SK-MEL-5 (cell line): ENCODE data around the gene PDIA6. TPM values are rescaled to one million over a fixed set of nuclear protein-coding genes. Genes with fewer than 3 reads are reported as not detected.
A peak's percentile ranks its signal among the peaks of the same experiment; 100 is the strongest.

Experiments used
- DNase-seq: peaks from one replicate; pipeline ENCODE4 v3.0.0-alpha.2; 2016; ENCODE audit warnings: low read depth, low spot score
- in situ Hi-C: cut with HindIII; loops from 2 replicates; pipeline ENCODE4 v1.10.0; 2016; ENCODE audit warnings: low sequenced_read_pairs, high pct_unique_total_duplicates, low pct_unique_long_range_greater_than_20kb
- polyA plus RNA-seq, 2 experiments: library from polyadenylated mRNA; depleted of rRNA; stranded (reverse); fragments of >200 nt; gene quantifications; 2 replicates each; pipeline ENCODE4 v1.2.3, GENCODE V29; 2015
- total RNA-seq: library from RNA; depleted of rRNA; stranded (reverse); fragments of >200 nt; shearing (Covaris generic); gene quantifications from 2 replicates; pipeline ENCODE4 v1.2.3, GENCODE V29; 2014; rRNA removed

Gene PDIA6, protein sequence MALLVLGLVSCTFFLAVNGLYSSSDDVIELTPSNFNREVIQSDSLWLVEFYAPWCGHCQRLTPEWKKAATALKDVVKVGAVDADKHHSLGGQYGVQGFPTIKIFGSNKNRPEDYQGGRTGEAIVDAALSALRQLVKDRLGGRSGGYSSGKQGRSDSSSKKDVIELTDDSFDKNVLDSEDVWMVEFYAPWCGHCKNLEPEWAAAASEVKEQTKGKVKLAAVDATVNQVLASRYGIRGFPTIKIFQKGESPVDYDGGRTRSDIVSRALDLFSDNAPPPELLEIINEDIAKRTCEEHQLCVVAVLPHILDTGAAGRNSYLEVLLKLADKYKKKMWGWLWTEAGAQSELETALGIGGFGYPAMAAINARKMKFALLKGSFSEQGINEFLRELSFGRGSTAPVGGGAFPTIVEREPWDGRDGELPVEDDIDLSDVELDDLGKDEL
- total RNA-seq: 771 and 813 TPM in 2 replicates
- polyA plus RNA-seq (2015; cell fraction: cytosol; rRNA removed): 624 and 644 TPM in 2 replicates
- polyA plus RNA-seq (2015; cell fraction: nucleus; rRNA removed): 73.7 and 90.8 TPM in 2 replicates

DNA sequence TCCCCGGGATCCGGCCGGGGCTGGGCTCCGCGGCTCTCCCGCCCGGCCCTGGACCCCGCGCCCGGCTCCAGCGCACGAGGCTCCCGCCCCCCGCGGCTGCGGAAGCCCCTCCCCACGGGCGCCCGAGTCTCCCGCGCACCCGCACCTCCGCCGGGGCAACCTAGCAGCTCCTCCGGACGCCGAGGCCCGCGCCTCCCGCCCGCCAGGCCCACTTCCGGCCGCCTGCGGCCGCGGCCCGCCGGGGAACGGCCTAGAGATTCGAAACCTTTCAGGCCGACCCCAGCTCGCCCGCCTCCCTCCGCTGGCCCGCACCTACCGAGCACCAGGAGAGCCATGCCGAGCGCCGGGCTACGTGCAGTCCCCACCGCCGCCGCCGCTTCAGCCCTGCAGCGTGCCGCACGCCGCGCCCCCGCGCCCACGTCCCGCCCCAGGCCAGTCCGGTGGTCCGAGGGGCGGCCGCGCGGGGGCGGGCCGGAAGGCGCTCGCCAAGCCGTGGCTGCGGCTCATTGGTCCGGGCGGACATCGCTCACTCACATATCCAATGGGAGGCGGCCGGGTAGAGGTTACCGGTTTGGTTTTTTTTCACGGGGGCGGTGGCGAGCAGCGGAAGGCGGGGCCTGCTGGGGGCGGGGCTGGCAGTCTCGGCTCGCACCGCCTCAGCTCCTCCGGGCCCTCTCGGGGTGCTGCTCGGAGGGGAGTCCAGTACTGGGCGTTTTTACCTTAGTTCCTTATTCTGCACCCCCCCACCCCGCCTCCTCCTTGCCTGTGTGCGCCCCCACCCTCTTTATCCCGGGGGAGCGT lies at the start of gene PDIA6:
Gene PDIA6, minus strand, starts transcription at position 424 of the 801 bp plus-strand sequence. Its CDS starts 89 bp downstream, at position 335.
- DNase-seq: peak; percentile 98
- in situ Hi-C loops: no loop called here

DNA sequence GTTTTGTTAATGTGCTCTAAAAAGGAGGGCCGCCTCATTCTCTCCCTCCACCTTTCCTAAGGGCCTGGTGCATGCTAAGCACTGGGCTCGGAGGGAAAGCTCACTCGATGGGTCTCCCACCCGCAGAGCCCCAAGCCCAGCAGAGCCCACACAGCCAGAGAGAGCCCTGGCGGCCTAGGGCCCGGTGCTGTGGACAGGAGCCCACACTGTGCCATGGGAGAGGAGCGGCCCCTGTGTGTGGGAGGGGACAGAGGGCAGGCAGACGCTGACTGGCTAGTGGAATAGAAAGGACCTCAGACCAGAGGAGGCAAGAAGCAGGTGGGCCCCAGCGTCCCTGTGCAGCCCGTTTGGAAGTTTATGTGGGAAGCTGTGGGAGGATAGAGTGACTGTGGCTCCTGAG lies 49.7 kb upstream of the PDIA6 start:
- in situ Hi-C loops: no loop called here

DNA sequence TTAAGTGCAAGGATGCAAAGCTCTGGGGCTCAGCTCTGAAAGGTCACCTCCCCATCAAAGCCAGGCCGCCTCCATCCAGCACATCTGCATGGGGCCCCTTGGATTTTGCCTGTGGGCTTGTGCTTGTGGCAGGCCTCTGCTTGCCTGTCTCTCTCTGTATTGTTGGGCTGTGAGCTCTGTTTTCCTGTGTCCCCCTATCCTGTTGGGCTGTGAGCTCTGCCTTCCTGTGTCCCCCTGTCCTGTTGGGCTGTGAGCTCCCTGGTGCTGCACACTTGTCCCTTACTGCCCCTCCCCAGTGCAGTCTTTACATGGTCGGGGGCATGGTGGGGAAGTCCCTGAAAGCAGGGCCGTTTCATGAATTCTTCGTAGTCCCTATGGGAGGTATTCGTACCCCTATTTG lies 49.2 kb upstream of the PDIA6 start:
- DNase-seq: no peak
- in situ Hi-C loops: no loop called here

More for the DNA sequence above, 49.7 kb upstream of the PDIA6 start:
- DNase-seq: no peak

DNA sequence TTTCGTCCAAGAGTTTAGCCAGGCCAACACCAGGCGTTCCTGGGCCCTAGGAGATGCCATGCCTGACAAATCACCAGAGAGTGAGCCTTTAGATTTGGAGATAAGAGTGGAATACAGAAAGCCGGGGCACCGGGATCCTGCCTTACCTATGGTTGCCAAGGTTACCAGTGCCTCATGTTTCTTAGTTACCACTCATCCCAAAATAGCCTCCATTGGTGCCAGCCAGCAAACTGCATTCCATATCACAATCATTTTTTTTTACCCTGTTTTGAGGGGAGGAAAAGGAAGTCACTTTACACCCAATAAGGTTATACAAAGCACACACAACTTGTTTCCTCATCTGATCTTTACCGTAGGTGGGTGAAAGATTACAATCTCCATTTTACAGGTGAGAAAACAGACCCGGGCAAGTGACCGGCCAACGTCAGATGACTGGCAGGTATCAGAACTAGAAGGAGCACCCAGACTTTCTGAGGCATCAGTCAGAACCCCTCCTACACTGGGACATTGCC lies 48.3 kb upstream of the PDIA6 start:
- in situ Hi-C loops: no loop called here
- DNase-seq: no peak

DNA sequence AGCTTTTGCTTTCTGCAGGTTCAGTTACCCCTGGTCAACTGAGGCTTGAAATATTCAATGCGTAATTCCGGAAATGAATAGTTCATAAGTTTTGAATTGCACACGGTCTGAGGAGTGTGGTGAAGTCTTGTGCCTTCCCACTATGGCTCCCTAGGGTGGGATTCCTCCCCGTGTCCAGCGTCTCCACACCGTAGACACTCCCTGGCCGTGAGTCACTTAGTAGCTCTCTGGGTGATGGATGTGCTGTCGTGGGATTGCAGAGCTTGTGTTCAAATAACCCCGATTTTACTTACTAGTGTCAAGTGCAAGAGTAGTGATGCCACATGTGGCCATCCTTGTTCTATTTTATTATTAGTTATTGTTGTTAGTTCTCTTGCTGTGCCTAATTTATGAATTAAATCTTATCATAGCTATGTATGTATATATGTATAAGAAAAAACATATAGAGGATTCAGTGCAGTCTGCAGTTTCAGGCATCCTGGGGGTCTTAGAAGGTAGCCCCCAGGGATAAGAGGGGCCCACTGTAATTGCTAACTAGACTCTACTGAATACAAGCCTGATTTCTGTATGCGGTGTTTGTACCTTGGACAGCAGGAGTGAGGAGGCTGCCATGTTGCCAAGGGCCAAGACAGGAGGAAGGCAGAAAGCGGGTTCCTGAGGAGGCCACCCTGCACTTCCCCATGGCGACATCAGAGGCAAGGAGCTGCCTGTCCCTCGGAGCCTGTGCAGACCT lies 47.7 kb upstream of the PDIA6 start:
- in situ Hi-C loops: no loop called here
- DNase-seq: no peak

DNA sequence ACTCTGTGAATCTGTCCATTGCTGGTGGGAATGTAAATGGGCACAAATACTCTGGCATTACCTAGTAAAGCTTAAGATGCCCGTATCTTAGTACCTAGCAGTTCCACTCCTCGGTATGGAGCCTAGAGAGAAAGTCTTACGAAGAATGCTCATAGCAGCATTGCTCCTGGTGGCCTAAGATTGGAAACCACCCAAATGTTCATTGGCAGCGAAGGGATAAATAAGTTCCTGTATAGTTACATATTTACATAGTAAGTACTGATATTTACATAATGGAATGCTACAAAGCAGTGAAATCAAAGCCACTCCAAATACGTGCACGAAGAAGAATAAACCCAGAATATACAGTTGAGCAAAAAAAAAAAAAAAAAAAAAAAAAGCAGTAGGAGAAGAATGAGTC lies 46.7 kb upstream of the PDIA6 start:
- in situ Hi-C loops: no loop called here
- DNase-seq: no peak

DNA sequence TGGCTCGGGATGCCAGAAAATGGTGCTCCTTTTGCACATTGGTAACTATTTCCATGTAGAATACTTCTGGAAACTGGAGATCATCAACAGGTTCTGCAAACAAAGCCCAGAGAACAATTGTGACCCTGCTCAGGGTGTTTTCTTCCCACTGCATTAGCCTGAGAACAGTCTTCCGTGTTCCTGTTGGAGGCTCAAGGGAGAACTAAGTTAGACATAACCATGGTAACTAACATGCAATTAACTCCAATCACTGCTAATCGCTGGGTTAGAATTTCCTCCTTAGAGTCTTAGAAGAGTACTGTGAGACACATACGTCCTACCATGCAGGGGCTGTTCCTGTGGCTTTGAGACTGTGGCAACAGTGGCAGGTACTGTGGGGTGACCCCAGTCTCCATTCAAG lies 36.0 kb upstream of the PDIA6 start:
- DNase-seq: no peak
- in situ Hi-C loops: no loop called here

DNA sequence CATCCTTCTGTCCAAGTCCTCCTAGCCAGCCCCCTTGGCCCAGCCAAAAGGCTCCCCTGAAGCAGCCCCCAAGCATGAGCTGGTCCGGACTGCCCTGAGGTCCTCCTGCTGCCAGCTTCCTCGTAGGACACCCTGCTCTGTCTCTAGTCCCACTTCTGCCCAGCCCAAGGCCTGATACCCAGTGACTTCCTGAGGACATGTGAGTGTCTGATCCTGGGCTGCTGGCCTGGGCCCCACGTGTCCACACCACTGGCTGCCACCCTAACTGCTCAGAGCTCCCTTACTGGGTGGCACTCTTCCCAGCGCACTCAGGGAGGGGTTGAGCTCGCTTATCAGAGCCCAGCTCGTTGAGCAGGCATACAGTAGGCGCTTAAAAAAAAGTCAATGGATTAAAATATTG lies 34.4 kb upstream of the PDIA6 start:
- DNase-seq: no peak
- in situ Hi-C loops: no loop called here

DNA sequence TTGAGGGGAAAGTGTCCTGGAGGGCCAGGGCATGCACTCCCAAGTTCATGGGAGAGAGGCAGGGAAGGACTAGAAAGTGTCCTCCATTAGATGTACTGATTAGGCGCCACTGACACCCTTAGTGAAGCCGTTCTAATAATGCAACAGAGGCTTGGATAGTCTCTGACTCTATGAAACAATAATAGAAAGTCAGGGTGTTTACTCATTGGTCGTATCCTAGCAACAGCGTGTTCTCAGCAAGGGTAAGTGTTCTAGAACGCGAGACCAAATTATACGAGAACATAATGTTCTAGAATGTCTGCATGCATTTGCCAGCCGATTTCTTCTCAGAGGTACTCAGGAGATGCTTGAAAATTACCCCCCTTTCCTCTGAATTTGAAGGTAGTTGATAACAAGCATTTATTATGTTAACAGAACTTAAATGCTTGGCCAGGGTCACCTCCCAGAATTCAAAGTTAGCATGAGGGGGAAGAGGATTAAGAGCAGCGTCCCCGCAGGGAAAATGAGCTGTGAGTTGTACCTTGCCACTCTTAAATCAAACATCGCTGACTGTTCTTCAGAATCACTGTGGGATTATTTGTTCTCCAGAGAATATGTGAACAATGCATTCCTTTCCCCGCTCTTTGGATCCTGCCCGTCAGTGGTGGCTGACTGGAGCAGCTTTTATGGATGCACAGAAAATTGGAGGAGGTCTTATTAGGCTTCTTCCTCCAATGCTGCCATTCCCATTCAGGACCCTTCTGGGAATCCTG lies 33.7 kb upstream of the PDIA6 start:
- DNase-seq: no peak
- in situ Hi-C loops: no loop called here

DNA sequence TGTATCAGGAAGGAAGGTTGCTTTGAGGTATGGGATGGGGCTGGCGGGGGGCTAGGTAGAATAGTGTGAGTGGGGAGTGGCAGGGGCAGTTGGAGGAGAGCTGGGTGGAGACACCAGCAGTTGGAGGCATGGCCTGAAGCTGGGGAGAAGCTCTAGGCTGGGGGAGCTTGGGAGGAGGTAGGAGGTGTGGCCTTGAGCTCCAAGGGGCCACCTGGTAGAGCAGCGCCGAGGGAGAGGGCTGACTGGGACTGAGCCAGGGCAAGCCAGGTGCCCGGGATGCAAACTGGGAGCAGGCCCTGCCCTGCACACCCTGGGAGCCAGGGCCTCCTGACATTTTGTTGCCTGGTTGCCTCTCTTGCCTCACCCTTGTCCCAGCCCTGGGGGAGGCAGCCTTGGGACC lies 33.1 kb upstream of the PDIA6 start:
- DNase-seq: no peak
- in situ Hi-C loops: no loop called here

DNA sequence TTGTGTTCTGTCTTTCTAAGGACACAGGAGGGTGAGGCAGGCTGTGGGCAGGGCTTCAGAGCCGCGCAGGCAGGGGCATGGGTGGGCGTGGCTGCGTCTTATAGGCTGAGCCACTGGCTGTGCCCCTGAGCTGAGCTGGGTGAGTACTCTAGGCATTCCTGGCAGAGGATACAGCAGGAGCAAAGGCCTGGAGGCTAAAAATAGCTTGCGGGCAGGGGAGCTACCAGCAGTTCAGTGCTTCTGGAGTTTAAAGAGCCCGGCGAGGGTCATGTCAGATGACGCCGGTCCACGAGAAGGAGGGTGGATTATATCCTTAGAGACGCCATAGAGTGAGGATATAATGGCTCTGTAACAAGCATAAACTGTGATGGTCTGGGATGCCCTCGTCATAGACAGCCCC lies 31.5 kb upstream of the PDIA6 start:
- in situ Hi-C loops: no loop called here
- peak; percentile 71 for DNase-seq

DNA sequence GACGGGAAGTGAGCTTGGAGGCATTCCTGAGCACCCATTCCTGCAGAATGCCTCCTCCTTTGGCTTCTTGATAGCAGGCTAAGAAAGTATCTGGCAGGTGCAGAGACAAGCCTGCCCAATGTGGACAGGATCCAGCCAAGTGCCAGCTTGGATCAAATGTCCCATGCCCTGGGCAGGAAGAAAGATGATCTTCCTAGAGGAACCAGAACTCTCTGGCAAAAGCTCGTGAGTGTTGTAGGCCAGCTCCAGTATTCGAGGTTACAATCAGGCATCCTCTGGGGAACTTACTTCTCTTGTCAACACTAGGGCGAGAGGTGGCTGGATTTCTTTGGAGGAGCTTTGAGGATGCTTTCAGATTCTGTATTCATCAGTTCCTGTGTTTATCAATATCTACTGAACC lies 29.9 kb upstream of the PDIA6 start:
- in situ Hi-C loops: no loop called here
- no peak for DNase-seq

DNA sequence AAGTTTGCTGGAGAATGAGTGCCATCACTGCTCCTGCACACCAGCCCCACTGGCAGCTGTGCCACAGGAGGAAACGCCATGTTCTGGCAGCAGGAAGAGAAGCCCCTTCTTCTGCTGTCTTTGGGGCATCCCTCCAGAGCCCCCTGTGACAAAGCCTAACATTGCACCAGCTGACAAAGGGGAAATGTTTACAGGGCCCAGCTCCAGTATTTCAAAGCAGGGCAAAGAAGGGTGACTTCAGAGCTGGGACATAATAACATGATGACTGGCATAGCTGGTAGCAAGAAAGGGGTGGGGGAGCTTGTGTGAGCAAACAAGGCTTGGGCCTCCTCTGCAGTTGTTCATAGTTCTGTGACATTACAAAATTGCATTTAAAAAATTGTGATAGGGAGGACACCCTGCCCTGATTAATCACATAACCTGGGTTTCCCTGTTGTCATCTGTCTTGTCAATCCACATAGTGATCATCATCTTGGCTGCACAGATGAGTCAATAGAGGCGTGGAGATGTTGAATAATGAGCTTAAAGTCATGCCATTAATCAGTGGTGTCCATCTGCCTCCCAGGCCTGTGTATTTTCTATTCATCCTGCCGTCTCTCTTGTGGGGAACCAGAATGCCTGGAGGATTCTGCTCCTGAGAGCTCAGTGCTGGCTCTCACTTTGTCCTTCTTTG lies 29.1 kb upstream of the PDIA6 start:
- in situ Hi-C loops: no loop called here
- DNase-seq: no peak

DNA sequence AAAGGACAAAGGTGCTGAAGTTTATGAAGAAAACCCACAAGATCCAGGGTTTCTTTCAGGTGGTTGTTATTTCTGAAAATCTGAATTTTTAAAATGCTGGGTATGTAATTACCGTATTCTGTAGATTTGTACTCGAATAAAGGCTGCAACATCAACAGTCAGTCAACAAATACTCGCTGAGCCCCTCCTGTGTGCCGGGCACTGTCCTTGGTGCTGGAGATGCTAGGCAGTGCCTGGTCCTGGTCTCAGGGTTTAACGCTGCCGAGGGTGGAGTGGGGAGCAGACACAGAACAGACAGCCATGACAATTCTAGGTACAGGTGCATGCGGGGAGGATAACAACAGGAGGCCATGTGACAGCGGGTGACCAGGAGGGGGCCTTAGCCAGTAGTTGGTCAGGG lies 27.2 kb upstream of the PDIA6 start:
- no peak for DNase-seq
- in situ Hi-C loops: no loop called here

DNA sequence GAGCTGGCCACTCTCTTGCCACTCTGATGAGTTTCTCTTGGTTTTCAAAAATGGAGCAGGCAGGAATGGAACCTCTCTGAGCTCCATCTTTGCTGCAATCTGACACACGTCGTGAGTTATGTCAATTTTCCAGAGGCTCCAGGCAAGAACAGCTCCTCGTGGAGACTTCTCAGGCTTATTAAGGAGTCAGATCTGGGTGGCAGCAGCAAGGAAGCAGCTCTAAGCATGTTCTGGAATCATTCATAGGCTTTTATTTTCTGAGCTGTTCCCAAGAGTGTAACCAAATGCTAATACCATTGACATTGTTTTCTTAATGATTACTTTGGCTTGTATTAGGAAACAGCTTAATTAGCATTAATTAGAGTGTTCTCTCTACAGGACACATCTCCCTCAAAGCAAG lies 26.1 kb upstream of the PDIA6 start:
- in situ Hi-C loops: no loop called here
- no peak for DNase-seq

DNA sequence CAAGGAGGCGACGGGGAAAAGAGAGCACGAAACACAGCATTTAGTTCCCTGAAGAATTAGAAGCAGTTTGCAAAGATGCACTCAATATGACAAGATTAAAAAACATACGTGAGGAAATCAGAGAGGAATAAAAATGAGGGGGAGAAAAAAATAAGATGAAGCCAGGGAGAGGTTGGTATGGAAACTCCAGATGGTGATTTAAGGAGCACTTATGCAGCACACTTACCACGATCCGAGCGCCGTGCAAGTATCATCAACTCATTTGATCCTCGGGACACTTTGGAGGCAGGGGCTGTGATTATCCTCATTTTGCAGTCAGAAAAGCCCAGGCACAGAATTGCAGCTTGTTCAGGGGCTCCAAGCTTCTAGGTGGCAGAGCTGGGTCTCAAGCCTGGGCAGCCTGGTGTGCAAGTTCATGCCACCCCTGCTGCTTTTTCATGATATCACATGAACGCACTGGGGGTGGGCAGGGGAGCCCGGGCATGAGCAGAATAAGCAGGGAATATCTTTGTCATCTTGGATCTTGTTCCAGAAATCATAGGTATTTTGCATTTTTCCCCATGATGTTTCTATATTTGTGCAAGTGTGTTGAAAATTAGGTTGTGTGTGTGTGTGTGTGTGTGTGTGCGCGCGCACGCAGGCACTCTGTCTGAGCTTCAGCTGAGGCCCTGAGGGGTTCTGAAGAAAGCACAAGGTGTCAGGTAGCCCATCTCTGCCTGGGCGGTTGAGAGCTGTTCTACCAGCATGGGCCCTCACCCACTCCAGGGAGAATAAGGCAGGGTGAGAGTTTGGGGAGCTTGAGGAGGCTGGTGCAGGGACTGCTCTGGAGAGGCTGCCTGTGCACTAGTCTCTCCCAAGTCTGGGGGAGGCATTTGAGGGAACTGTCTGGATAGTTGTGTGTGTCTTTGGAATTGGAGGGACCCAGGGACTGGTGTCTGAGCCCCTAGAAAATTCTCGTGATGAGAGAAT lies 25.0 kb upstream of the PDIA6 start:
- no peak for DNase-seq
- in situ Hi-C loops: no loop called here
